Ramos (cell line): ENCODE results near the gene PEPD.

ENCODE experiments used
- in situ Hi-C: fragments of 300-500 bp; cut with MboI; formaldehyde crosslinking; loops from one replicate; pipeline ENCODE4 v1.14.3; 2022; ENCODE audit warnings: low sequenced_read_pairs; ENCODE audit not compliant: unreplicated experiment

Gene PEPD

GRCh38 chr19:33462112-33462791 lies 59.3 kb downstream of the PEPD start:
- in situ Hi-C loops: no loop called here

DNA sequence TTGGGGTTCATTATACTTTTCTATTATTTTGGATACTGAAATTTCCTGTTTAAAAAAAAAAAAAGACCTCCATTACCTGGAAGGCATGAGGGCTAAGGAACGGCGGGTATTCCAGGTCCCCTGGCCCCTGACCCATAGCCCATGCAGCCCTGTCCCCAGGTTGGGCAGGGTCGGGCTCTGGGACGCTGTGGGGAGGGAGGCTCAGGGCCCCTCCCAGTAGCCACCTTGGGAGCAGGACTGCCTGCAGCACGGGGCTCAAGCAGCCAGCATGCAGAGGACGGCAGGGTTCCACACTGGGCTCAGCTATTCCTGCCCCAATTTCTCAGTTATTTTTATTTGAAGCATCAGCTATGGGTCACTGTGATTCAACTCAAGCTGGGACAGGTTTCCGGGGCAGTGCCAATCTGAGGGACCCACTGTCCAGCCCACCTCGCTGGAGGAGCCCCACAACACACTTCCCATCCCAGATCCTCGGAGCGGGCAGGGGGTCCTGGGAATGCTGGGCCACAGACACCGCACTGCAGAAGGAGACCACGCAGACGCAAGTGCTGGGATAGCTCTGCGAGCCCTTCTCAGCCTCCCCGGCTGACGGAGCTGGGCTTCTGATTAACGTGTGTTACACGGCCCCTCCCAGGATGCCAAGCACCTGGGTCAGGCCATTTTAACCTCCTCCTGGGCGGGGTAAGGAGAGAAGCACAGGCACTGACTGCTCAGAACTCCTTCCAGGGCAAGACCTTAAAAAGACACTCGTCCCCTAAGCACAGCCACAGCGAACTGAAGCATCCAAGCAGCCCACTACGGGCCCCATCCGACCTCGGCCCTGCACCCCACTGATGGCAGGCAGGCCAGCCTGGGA lies 60.1 kb downstream of the PEPD start:
- in situ Hi-C loops: no loop called here

GRCh38 chr19:33460221-33460908 lies 61.2 kb downstream of the PEPD start:
- in situ Hi-C loops: no loop called here

- in situ Hi-C loops: no loop called here
Observed at GRCh38 chr19:33459222-33460090, 62.1 kb downstream of the PEPD start.

GRCh38 chr19:33458807-33459206 lies 62.8 kb downstream of the PEPD start:
- in situ Hi-C loops: no loop called here

DNA sequence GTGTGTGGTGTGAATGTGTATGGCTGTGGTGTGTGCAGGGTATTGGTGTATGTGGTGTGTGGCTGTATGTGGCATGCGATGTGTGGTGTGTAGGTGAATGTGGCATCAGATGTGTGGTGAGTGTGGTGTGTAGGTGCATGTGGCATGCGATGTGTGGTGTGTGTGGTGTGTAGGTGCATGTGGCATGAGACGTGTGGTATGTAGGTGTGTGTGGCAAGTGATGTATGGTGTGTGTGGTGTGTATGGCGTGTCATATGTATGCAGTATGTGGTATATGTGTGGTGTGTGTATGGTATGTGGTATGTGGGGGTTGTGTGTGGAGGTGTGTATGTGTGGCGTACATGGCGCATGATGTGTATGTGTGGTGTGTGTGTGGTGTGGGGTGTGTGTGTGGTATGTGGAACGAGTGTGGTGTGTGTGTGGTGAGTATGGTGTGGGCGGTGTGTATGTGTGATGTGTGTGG lies 63.4 kb downstream of the PEPD start:
- in situ Hi-C loops: no loop called here

GRCh38 chr19:33456845-33457220 lies 64.8 kb downstream of the PEPD start:
- in situ Hi-C loops: no loop called here

- in situ Hi-C loops: no loop called here
Observed at GRCh38 chr19:33456076-33456844, 65.3 kb downstream of the PEPD start.

DNA sequence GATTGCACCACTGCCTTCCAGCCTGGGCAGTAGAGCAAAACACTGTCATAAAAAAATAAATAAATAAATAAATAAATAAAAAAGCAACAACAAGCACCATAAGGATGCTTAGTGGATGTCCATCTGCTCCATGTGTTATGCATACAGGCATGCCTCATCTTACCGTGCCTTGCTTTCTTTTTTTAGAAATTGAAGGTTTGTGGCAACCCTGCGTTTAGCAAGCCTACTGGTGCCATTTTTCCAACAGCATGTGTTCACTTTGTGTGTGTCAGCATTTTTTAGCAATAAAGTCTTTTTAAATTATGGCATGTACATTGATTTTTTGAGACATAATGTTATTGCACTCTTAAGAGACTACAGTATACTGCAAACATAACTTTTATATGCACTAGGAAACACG lies 68.3 kb downstream of the PEPD start:
- in situ Hi-C loops: no loop called here

GRCh38 chr19:33450689-33451088 lies 70.9 kb downstream of the PEPD start:
- in situ Hi-C loops: no loop called here

DNA sequence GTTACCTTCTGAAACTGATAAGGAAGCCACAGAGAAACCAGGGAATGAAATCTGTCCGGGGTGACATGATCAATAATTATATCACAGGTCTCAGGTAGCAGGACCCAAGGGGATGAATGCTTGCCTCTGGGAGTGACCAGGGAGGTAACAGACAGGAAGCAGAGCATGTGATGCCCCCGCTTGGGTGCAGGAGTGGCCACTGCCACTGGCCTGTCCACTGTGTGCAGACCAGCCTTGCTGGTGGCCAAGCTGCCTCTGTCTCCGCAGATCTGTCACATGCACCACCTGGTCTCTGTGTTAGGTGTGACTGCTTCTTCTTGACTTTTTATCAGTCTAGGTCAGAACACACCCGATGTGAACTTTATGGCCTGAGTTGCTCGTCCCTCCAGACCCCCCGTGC lies 71.8 kb downstream of the PEPD start:
- in situ Hi-C loops: no loop called here

- in situ Hi-C loops: no loop called here
Observed at GRCh38 chr19:33448159-33448516, 73.5 kb downstream of the PEPD start.

- in situ Hi-C loops: no loop called here
Observed at GRCh38 chr19:33447336-33448158, 74.0 kb downstream of the PEPD start.

DNA sequence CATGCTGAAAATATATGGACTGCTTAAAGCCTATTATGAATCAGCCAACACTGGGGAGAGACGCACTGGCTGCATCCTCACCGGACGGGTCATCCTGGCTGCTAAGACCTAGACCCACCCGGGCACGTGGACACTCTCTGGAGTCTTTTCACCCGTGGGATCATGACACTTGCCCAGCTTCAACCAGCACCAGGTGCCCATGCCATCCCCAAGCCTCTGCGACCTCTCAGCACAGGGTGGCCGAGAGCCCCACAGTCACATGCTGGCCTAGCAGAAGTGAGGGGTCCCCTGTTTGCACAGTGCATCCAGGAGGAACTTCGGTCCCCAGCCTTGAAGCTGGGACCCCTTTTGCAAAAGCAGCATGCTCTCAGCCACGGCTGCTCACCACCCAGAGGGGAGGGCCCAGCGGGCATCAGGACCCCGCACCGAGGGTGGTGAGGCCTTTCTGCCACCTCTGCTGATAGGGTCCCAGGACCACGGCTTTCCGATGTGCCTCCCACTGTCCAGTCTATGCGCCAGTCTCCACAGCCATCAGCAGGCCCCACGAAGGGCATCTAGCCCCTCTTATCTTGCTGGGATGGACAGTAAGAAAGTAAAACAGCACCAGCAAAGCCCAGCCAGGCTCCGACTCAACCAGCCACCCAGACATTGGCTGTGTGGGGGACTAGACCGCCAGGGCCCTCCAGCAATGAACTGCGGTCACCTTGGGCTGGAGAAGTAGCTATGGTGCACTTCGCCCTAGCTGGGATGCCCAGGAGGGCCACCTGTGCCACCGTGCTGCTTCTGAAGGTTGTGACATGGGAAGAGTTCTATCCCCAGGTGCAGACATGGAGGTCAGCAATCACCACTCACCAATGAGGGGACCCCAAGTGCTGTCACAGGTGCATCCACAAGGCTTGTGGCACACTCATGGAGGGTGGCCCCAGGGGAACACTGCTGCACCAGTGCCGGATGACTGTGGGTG lies 75.0 kb downstream of the PEPD start:
- in situ Hi-C loops: no loop called here

DNA sequence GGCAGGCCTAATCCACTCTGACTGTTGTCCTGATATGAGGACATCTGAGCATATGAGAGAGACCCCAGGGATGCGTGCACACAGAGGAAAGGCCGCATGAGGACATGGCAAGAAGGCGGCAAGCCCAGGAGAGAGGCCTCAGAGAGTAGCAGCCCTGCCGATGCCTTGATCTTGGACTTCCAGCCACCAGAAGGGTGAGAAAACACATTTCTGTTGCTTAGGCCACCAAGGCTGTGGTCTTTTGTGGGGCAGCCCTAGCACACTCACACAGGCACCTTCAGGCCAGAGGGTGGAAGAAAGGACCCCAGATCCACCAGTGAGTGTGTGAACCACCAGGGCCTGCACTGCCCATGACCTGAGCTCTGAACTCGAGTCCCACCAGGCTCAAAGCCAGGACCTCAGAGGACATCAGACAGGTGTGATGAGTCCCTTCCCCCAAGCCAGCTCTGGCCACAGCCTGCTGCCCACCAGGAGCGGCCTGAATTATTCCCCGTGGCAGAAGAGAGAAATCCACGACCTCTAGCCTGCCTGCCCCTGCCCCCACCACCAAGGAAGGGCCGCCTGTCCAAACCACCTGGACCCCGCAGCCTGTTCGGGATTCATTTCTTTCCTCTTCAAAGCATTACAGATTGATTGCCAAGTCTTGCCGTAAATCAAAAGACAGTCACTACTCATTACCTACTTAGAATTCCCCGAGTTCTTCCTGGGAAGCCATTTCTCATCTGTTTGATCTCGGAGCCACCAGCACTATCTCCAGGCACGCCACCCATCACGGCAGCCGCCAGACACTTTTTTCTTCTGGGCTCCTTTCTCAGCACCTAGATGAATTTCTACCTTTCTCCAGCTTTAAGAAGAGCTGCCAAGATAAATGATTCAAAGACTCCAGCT lies 75.9 kb downstream of the PEPD start:
- in situ Hi-C loops: no loop called here

DNA sequence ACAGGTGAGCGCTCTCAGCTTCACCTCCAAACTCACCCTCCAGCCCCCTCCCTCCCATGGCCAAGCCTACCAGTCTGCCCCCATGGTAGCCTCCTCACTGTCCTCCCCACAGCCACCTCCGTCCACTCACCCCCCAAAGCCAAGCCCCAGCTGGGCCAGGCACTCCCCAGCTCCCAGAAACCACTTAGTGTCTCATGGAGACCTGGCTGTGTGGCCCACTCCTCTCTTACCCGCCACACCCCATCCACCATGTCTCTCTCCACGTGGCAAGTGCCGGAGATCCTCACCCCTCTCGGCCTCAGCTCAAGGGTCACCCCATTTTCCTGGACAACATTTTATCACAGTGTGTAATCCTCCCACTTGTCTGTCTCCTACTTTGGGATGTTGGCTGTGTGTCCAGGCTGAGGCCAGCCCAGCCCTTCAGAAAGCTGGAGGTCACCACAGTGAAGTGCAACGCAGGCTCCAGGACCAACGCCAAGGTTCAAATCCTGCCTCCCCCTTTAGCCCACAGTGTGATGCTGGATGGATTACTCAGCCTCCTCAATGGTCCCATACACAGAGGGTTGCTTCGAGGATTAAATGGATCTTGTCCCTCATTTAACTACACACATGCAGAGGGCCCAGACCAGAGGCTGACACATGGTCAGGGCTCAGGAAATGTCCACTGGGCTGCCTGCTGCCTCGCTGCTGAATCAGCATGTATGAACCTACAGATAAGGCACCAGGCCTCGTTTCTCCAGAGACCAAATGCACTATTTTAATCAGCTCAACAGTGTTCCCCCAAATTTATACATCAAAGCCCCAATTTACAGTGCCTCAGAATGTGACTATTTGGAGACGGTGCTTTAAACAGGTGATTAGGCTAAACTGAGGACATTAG lies 76.8 kb downstream of the PEPD start:
- in situ Hi-C loops: no loop called here
